Activated CD4-positive, alpha-beta T cell treated with anti-CD3 and anti-CD28 coated beads for 1 hour (primary cell): Measurements from ENCODE around the gene ALOXE3.
"Not testable (repeated sequence)": the region's sequence is repeated elsewhere in the genome, so short reads cannot be mapped to it uniquely, and the experiment has no call there.

ENCODE experiments used
- DNase-seq: peaks from one replicate; pipeline ENCODE4 v3.0.0-alpha.2; 2020

Gene ALOXE3

DNA sequence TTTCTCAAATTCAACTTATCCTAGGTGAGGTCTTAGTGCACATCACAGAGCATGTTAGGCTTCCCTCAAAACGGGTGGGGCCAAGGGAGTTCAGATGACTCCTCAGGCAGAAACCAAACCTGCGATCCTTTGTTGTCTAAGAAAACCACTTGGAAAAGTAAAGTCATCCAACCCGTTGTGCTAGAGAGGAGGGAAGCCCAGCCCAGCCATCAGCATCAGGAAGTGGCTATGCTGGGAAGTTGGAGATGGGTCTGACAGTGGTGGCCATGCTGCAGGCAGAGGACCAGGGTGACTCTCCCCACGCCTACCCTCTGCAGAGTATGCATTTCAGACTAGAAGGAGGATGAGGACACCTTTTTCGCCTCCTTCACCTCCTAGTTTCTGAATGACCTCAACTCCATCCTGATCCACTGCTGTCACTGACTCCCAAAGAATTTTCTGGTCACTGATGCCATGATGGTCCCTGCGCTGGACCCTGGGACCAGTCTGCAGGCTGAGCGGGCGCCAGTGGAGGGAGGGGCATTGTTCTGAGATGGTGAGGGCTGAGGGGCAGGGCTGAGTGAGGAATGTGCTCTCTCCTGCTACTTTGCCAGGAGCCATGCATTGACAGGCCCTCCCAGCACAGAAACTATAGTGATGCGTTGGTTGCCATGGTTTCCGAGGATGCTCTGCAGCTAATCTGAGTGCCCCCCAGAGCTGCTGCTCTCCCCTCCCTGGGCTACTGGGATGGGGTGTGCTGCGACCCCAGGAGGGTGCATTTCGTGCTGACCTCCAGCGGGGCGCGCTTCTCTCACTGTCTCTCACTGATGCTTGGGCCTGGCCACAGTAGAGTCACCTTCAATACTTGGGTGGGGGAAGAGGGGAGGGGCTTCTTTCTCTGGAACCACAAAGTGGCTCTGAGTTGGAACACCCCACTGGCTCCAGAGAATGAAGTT is 51.2 kb downstream of the ALOXE3 start:
- no peak for DNase-seq

DNA sequence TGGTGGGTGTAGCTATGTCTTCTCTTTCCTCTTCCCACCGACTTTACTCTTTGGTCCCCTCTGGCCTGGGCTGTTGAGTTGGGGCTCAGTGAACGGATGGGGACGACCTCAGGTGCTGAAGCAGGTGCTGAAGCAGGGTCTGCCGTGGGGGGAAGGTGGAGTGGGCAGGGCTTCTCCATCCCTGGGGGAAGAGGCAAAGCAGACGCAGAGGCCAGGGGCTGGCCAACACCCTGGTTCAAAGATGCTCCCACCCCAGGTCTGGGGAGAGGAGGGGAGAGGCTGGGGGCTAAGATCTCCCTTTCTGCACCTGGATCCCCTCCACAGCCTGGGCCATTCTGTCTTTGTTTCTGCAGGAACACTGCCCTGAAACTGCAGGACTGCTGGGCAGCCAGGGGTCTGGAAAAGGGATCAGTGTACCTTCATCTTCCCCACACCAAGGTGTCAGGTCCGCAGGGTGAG is 53.7 kb downstream of the ALOXE3 start:
- DNase-seq = no peak

- no peak for DNase-seq
These were observed 54.4 kb downstream of the ALOXE3 start for GRCh38 chr17:8063761-8064534.

DNA sequence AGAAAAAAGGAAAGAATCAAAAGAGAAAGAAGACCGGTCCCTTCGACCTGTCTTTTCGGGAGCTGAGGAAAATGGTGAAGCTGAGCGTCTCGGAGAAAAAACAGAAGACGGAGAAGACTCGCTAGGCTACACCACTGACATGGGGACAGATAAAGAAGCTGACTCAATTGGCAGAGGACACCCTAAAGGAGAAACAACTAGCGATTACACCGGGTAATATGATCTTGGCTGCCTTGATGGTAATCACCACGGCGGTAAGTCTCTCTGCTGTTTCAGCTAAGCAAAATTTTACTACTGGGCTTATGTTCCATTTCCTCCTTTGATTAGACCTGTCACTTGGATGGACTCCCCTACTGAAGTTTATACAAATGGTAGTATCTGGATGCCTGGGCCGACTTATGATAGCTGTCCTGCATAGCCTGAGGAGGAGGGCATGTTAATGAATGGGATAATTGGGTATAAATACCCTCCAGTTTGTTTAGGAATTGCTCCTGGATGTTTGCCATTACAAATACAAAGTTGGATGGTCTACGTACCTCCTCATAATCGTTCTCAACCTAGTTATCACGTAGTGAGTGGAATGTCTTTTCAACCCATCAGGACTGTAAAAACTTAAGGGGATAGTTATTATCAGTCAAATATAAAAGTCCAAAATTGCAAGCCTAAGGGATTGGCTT is 55.4 kb downstream of the ALOXE3 start:
- DNase-seq = no peak

DNA sequence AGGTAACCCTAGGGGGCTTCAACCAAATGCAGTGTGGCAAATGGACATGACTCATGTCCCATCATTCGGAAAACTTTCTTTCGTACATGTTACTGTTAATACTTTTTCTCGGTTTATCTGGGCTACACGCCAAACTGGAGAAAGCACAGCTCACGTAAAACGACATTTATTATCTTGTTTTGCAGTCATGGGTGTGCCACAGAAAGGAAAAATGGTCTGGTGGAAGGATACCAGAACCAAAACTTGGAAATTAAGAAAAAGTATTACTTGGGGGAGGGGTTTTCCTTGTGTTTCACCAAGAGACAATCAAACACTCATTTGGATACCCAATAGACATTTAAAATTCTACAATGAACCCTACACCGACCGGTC is 55.9 kb downstream of the ALOXE3 start:
- no peak for DNase-seq

GRCh38 chr17:8061851-8062250 is 56.5 kb downstream of the ALOXE3 start:
- not testable (repeated sequence) for DNase-seq

DNA sequence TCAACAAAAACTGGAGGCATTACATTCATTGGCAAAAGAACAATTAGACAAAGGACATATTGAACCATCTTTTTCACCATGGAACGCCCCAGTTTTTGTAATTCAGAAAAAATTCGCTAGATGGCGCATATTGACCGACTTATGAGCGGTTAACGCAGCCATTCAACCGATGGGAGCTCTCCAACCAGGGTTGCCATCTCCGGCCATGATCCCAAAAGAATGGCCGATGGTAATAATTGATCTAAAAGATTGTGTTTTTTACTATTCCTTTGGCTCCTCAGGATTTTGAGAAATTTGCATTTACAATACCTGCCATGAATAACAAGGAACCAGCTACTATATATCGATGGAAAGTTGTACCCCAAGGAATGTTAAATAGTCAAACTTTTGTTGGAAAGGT is 58.0 kb downstream of the ALOXE3 start:
- no peak for DNase-seq

GRCh38 chr17:8059131-8059530 is 59.2 kb downstream of the ALOXE3 start:
- DNase-seq = no peak

DNA sequence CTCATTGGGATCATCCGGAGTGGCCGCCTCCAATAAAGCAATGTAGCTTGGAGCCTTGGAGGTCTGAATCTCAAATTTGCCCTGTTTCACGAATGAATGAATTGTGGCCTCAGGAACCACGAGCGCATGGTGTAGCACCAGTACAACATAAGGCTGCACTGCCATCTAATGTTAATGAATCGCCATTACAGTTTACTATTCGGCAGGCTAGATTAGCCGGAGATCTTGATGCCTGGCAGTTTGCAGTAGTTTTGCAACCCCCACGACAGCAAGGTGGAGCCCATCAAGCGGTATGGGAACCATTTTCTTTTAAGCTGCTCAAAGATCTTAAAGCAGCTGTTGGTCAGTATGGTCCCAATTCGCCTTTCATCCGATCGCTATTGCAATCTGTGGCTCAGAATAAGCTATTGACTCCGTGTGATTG is 60.6 kb downstream of the ALOXE3 start:
- no peak for DNase-seq

- no peak for DNase-seq
These were observed 61.2 kb downstream of the ALOXE3 start for GRCh38 chr17:8056976-8057625.

- no peak for DNase-seq
These were observed 61.9 kb downstream of the ALOXE3 start for GRCh38 chr17:8056232-8056975.

DNA sequence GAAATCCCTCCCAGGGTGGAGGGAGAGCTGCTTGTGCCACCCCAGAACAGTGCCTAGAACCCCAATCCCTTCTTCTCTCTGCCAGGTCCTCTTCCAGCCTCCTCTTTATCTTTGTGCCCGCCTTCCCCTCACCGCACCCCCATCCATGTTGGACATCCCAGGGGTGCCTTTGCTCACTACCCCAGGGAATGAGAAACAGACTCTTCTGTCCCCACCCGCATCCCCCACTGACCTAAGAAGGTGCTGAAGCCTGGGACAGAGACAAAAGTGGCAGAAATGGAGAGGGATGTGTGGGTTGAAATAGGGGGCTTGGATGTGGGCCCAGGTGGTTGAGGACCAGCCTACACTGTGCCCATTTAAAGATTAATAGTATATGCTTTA is 62.5 kb downstream of the ALOXE3 start:
- DNase-seq = no peak

DNA sequence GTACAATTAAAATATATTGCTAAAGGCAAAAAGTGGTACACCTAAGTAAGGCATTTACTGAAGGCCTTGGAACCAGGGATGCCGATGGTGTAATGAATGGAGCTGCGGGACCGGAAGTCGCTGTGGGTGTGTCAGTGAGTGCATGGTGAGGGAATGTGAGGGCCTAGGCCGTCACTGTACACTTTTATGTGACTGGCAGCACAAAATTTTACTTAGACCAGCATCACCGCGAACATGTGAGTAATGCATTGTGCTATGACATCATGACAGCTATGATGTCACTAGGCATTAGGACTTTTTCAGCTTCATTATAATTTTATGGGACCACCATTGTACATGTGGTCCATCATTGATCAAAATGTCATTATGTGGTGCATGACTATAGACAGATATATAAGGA is 64.7 kb downstream of the ALOXE3 start:
- no peak for DNase-seq

GRCh38 chr17:8052256-8053252 is 65.8 kb downstream of the ALOXE3 start:
- no peak for DNase-seq

- DNase-seq = no peak
These were observed 66.5 kb downstream of the ALOXE3 start for GRCh38 chr17:8051831-8052230.

DNA sequence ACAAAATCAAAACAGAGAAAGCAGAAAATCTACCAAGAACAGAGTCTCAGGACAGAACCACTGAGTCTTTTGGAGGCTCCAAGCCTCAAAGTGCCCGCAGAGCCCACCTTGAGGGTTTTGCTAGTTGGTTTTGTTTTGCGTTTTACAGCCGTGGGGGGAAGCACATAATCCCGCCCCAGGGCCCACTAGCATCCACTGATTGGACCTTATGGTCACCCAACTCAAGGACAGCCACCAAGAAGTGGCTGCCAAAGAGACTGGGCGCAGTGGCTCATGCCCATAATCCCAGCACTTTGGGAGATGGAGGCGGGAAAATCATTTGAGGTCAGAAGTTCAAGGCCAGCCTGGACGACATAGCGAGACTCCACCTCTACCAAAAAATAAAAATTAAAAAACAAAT is 69.6 kb downstream of the ALOXE3 start:
- DNase-seq = no peak

GRCh38 chr17:8048236-8048635 is 70.1 kb downstream of the ALOXE3 start:
- no peak for DNase-seq

DNA sequence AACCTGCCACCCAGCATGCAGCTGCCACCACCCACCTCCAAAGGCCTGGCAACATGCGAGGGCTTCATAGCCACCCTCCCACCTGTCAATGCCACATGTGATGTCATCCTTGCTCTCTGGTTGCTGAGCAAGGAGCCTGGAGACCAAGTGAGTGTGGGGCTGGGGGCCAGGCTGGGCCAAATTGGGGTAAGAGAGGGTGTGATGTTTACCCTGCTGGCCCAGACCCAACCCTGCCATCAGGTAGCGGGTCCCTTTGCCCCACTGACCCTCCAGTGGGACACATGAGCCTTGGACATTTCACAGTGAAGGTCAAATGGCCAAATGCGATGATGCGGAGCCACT is 70.6 kb downstream of the ALOXE3 start:
- no peak for DNase-seq

- no peak for DNase-seq
These were observed 71.2 kb downstream of the ALOXE3 start for GRCh38 chr17:8046929-8047768.

DNA sequence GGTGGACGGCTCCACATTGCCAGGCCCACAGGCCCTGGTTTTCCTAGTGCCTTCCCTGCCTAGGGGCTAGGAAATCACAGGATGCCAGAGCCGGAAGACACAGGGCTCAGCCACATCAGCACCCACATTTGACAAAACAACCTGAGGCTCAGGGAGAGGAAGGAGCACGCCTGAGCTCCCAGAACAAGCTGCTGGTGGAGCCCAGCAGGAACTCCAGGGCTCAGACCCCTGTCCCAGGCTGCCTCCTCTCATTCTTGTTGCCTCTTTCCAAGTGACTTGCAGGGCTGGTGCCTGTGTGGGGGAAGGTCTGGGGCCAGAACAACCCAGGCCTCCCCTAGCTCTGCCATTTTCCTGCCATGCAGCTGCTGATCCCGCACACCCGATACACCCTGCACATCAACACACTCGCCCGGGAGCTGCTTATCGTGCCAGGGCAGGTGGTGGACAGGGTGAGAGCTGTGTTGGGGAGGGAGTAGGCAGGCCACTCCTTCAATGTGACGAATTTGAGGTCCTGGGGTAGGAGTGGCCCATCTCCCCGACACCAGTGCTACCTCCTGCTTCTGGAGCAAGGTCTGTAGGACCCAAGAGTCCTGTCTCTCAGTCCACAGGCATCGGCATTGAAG is 71.9 kb downstream of the ALOXE3 start:
- no peak for DNase-seq
